ENCODE measurements around the gene MTR. TPM values are rescaled to one million over a fixed set of nuclear protein-coding genes. Genes with fewer than 3 reads are reported as not detected.

MTR gene
- total and polyA plus RNA-seq, 7 donors, result 6.8 to 66.2 (median 51.3) TPM

GRCh38 chr1:236795757-236796667 lies 920 bp downstream of the MTR start:
- no peak for TF ChIP-seq CTCF (IDR thresholded peaks at IDR 0.05)
- Histone ChIP-seq H3K9me3 (no peaks in the 10 kb centered on the region), H3K27me3 (ENCODE audit: insufficient read depth in 3 of 3, low read length in 2 of 3) (no peaks in the 10 kb centered on the region), H3K36me3 (ENCODE audit: insufficient read depth in 1 of 2, low read depth in 1 of 2) (peaks cover 0 to 4% of the 10 kb centered on the region in 2 donors), H3K4me1 (peaks cover 42% of the 10 kb centered on the region), H3K4me3 (peak overlapping the region; percentile 71), H3K27ac (peak overlapping the region; percentile 94)
- intact Hi-C loops (cut with DNase I), result loop anchor here in 1 of 2 donors (10.0 kb wide), 1 partner anchor 191 kb away; the partner anchor contains the start of gene HEATR1
- peak; percentile 9 to 55 (median 32) for ATAC-seq
- WGBS, 3 donors, result 1 to 3% (median 1%) methylated on average over 41 of the region's 41 CpGs
- DNase-seq, result no peak

- H3K27ac ChIP-seq, result peak overlapping the region; percentile 94
- intact Hi-C loops (cut with DNase I), result loop anchor here in 1 of 2 donors (10.0 kb wide), 1 partner anchor 194 kb away; the partner anchor contains the start of gene HEATR1
- peaks cover 5 to 13% of the 10 kb centered on the region in 2 donors for H3K36me3 ChIP-seq (ENCODE audit: insufficient read depth in 1 of 2, low read depth in 1 of 2)
- H3K4me1 ChIP-seq, result peaks cover 44% of the 10 kb centered on the region
- 80 to 99% (median 86%) methylated on average over 5 of the region's 5 CpGs for WGBS, 3 donors
- H3K27me3 ChIP-seq (ENCODE audit: insufficient read depth in 3 of 3, low read length in 2 of 3), result no peaks in the 10 kb centered on the region
- no peaks in the 10 kb centered on the region for H3K9me3 ChIP-seq
- DNase-seq (no peak), ATAC-seq (no peak)
- no peak for TF ChIP-seq CTCF (IDR thresholded peaks at IDR 0.05)
- H3K4me3 ChIP-seq, result peak overlapping the region; percentile 33
Observed at GRCh38 chr1:236799001-236799400, 3.9 kb downstream of the MTR start.

GRCh38 chr1:236800002-236800620 lies 5.0 kb downstream of the MTR start:
- Histone ChIP-seq H3K9me3 (no peaks in the 10 kb centered on the region), H3K4me3 (no peak overlapping the region), H3K4me1 (peaks cover 44% of the 10 kb centered on the region), H3K36me3 (ENCODE audit: insufficient read depth in 1 of 2, low read depth in 1 of 2) (peaks cover 5 to 24% of the 10 kb centered on the region in 2 donors), H3K27ac (peak overlapping the region; percentile 94), H3K27me3 (ENCODE audit: insufficient read depth in 3 of 3, low read length in 2 of 3) (no peaks in the 10 kb centered on the region)
- intact Hi-C loops (cut with DNase I), result no loop called here
- TF ChIP-seq CTCF (IDR thresholded peaks at IDR 0.05), result no peak
- DNase-seq (no peak), ATAC-seq (peak in 2 of 4 donors; percentile 29 to 35)
- WGBS, 3 donors, result 75 to 94% (median 92%) methylated on average over 5 of the region's 5 CpGs

GRCh38 chr1:236800623-236801022 lies 5.5 kb downstream of the MTR start:
- no peak for ATAC-seq
- H3K27me3 ChIP-seq (ENCODE audit: insufficient read depth in 3 of 3, low read length in 2 of 3), result no peaks in the 10 kb centered on the region
- no peak for DNase-seq
- intact Hi-C loops (cut with DNase I), result no loop called here
- TF ChIP-seq CTCF (IDR thresholded peaks at IDR 0.05), result no peak
- no peak overlapping the region for H3K4me3 ChIP-seq
- peaks cover 44% of the 10 kb centered on the region for H3K4me1 ChIP-seq
- peak overlapping the region; percentile 94 for H3K27ac ChIP-seq
- no peaks in the 10 kb centered on the region for H3K9me3 ChIP-seq
- H3K36me3 ChIP-seq (ENCODE audit: insufficient read depth in 1 of 2, low read depth in 1 of 2), result peaks cover 9 to 29% of the 10 kb centered on the region in 2 donors
